Measurements from ENCODE around the gene PRKCB.
A peak's percentile ranks its signal among the peaks of the same experiment; 100 is the strongest.

PRKCB gene

DNA sequence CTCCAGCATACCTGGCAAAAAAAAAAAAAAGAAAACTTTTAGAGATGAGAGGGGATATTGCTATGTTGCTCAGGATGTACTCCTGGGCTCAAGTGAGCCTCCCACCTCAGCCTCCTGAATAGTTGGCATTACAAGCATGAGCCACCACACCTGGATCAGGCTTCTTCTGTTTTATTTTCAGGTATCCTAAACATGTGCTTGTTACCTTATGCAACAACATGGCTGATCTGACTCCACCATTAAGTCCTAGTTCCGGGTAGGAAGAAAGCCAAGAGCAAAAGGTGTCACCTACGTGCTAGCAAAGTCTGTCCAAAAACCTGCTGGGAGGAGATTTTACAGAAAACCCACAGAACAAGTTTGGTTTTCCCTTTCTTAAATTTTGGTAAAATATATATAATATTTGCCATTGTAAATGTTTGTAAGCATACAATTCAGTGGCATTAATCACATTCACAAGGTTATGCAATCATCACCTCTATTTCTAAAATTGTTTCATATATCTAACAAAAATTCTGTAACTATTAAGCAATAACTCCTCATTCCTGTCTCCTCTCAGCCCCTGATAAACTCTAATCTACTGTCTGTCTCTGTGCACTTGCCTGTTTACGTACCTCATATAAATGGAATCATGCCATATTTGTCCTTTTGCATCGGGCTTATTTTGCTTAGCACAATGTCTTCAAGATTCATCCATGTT is 411.3 kb downstream of the PRKCB start:
- no peak overlapping the region for H3K4me3 ChIP-seq (replicated peaks; ENCODE audit: low read depth, low read length)

GRCh38 chr16:24253192-24253591 is 417.4 kb downstream of the PRKCB start:
- H3K4me3 ChIP-seq (replicated peaks; ENCODE audit: low read depth, low read length), result no peak overlapping the region
- DNase-seq (ENCODE audit: low read depth), result peak; percentile 29
- peak; percentile 55 for TF ChIP-seq CTCF (IDR thresholded peaks at IDR 0.05; ENCODE audit: low read length, missing control alignments)

More for the DNA sequence above, 411.3 kb downstream of the PRKCB start:
- DNase-seq (ENCODE audit: low read depth), result no peak
- no peak for TF ChIP-seq CTCF (IDR thresholded peaks at IDR 0.05; ENCODE audit: low read length, missing control alignments)

DNA sequence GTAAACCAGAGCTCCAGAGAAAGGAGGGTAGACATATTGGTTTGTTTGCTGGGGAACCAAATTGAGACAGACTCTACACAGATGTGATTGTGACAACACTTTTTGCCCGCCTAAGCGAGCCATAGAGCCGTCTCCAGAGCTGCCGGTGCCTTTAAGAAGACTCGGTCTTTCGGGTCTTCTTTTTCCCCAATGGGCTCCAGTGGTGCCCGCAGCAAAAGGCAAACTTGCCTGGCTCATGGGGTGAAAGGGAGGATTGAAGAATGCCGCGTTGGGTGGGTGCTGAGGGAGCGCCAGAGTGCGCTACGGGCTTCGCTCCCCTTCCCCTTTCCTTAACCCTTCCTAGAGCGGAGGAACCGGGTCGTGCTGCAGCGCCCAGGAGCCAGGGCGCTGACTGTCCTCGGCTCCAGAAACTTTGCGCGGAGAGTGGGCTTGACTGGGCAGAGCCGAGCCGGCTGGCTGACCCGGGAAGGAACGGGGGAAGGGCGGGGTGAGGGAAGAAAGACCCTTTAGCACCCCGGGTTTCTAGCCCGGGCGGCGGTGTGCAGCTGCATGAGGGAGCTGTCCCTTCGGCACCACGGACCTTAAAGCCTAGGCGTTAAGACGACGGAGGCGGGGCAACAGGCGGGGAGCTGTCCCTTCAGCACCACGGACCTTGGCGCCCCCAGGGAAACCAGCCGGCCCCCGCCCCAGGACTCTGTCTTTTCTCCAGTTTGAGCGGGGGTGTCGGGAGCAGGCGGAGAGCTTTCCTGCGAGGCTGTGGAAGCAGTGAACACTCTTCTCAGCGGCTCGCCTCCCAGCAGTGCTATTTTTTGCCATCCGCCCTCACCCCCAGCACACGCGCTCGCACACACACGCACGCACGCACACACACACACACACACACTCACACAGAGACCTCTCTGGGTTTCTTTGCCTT is 419.9 kb downstream of the PRKCB start, which contains the start of gene CACNG3:
Gene CACNG3 (plus strand): TSS at position 880 of the 916 bp plus-strand sequence. CDS start 420 bp downstream, outside the sequence.
- no peak within 1 kb of the TSS for H3K4me3 ChIP-seq (replicated peaks; ENCODE audit: low read depth, low read length)
- no peak for TF ChIP-seq CTCF (IDR thresholded peaks at IDR 0.05; ENCODE audit: low read length, missing control alignments)
- DNase-seq (ENCODE audit: low read depth), result peak; percentile 23

GRCh38 chr16:24257958-24258357 is 422.2 kb downstream of the PRKCB start:
- no peak overlapping the region for H3K4me3 ChIP-seq (replicated peaks; ENCODE audit: low read depth, low read length)
- DNase-seq (ENCODE audit: low read depth), result no peak
- TF ChIP-seq CTCF (IDR thresholded peaks at IDR 0.05; ENCODE audit: low read length, missing control alignments), result no peak

- no peak for DNase-seq (ENCODE audit: low read depth)
- TF ChIP-seq CTCF (IDR thresholded peaks at IDR 0.05; ENCODE audit: low read length, missing control alignments), result no peak
Observed at GRCh38 chr16:24258791-24259190, 423.0 kb downstream of the PRKCB start.

GRCh38 chr16:24262816-24263215 is 427.0 kb downstream of the PRKCB start:
- H3K4me3 ChIP-seq (replicated peaks; ENCODE audit: low read depth, low read length), result no peak overlapping the region
- TF ChIP-seq CTCF (IDR thresholded peaks at IDR 0.05; ENCODE audit: low read length, missing control alignments), result no peak
- no peak for DNase-seq (ENCODE audit: low read depth)

More at GRCh38 chr16:24258791-24259190, 423.0 kb downstream of the PRKCB start:
- H3K4me3 ChIP-seq (replicated peaks; ENCODE audit: low read depth, low read length), result no peak overlapping the region

Data from fibroblast of pulmonary artery (primary cell).